Ecto neural progenitor cell (in vitro differentiated cells): ENCODE data around the gene PPT1.
A peak's percentile ranks its signal among the peaks of the same experiment; 100 is the strongest.
"Not testable (repeated sequence)": the region's sequence is repeated elsewhere in the genome, so short reads cannot be mapped to it uniquely, and the experiment has no call there.

Source experiments
- DNase-seq: peaks from one replicate; pipeline ENCODE4 v3.0.0-alpha.2; 2018; ENCODE audit warnings: low spot score

The PPT1 gene

GRCh38 chr1:40057310-40058030, 39.6 kb downstream of the PPT1 start:
- no peak for DNase-seq

GRCh38 chr1:40056519-40057309, 40.3 kb downstream of the PPT1 start:
- no peak for DNase-seq

- DNase-seq: no peak
These were observed 43.7 kb downstream of the PPT1 start for GRCh38 chr1:40053138-40053887.

GRCh38 chr1:40050863-40051262, 46.2 kb downstream of the PPT1 start:
- DNase-seq: no peak

- no peak for DNase-seq
These were observed 47.3 kb downstream of the PPT1 start for GRCh38 chr1:40049725-40050124.

GRCh38 chr1:40047769-40048168, 49.3 kb downstream of the PPT1 start:
- DNase-seq: no peak

- DNase-seq: no peak
These were observed 49.8 kb downstream of the PPT1 start for GRCh38 chr1:40047276-40047675.

- DNase-seq: no peak
These were observed 51.3 kb downstream of the PPT1 start for GRCh38 chr1:40045766-40046165.

GRCh38 chr1:40045182-40045581, 51.9 kb downstream of the PPT1 start:
- DNase-seq: no peak

GRCh38 chr1:40044110-40044509, 52.9 kb downstream of the PPT1 start:
- DNase-seq: no peak

GRCh38 chr1:40042341-40042740, 54.7 kb downstream of the PPT1 start:
- DNase-seq: no peak

- DNase-seq: no peak
These were observed 55.6 kb downstream of the PPT1 start for GRCh38 chr1:40041466-40041838.

- peak; percentile 99 for DNase-seq
These were observed 56.3 kb downstream of the PPT1 start, which contains the start of gene CAP1 for GRCh38 chr1:40040511-40041465. TSS of gene CAP1 (plus strand) at chr1:40040729. CDS start at chr1:40059347, 18,618 bp downstream.

- peak; percentile 80 for DNase-seq
These were observed 57.1 kb downstream of the PPT1 start for GRCh38 chr1:40039757-40040510.

- DNase-seq: no peak
These were observed 57.8 kb downstream of the PPT1 start for GRCh38 chr1:40039245-40039756.

GRCh38 chr1:40038697-40039096, 58.4 kb downstream of the PPT1 start:
- no peak for DNase-seq

GRCh38 chr1:40037254-40037653, 59.8 kb downstream of the PPT1 start:
- DNase-seq: not testable (repeated sequence)

GRCh38 chr1:40036574-40036973, 60.5 kb downstream of the PPT1 start:
- DNase-seq: no peak

GRCh38 chr1:40034869-40035268, 62.2 kb downstream of the PPT1 start:
- DNase-seq: no peak

- no peak for DNase-seq
These were observed 64.7 kb downstream of the PPT1 start for GRCh38 chr1:40032240-40032891.
